GM18868 (cell line): ENCODE results near the gene ANKFY1.
"Not testable (repeated sequence)": the region's sequence is repeated elsewhere in the genome, so short reads cannot be mapped to it uniquely, and the experiment has no call there.

Experiments
- ATAC-seq: cut with Tn5 transposase; IDR thresholded peaks from one replicate; pipeline ENCODE4 v1.9.1; 2021; ENCODE audit warnings: mild to moderate bottlenecking, moderate library complexity; ENCODE audit not compliant: unreplicated experiment

ANKFY1 gene

GRCh38 chr17:4258867-4259266 is 4.9 kb downstream of the ANKFY1 start:
- no peak for ATAC-seq

- no peak for ATAC-seq
These were observed 6.8 kb downstream of the ANKFY1 start for GRCh38 chr17:4256952-4257351.

GRCh38 chr17:4255271-4255670 is 8.5 kb downstream of the ANKFY1 start:
- not testable (repeated sequence) for ATAC-seq

- no peak for ATAC-seq
These were observed 12.9 kb downstream of the ANKFY1 start for GRCh38 chr17:4250887-4251286.

GRCh38 chr17:4249452-4250029 is 14.2 kb downstream of the ANKFY1 start:
- no peak for ATAC-seq

GRCh38 chr17:4248504-4249277 is 15.1 kb downstream of the ANKFY1 start:
- no peak for ATAC-seq

GRCh38 chr17:4247971-4248388 is 15.8 kb downstream of the ANKFY1 start:
- ATAC-seq = no peak

GRCh38 chr17:4247361-4247970 is 16.3 kb downstream of the ANKFY1 start:
- no peak for ATAC-seq

GRCh38 chr17:4246674-4247073 is 17.1 kb downstream of the ANKFY1 start:
- no peak for ATAC-seq

- no peak for ATAC-seq
These were observed 22.2 kb downstream of the ANKFY1 start for GRCh38 chr17:4241535-4241934.

GRCh38 chr17:4236456-4236855 is 27.3 kb downstream of the ANKFY1 start:
- no peak for ATAC-seq

GRCh38 chr17:4235372-4236279 is 28.2 kb downstream of the ANKFY1 start:
- no peak for ATAC-seq

GRCh38 chr17:4234401-4234800 is 29.4 kb downstream of the ANKFY1 start:
- ATAC-seq = no peak

- ATAC-seq = no peak
These were observed 30.0 kb downstream of the ANKFY1 start for GRCh38 chr17:4233668-4234258.

GRCh38 chr17:4232168-4232813 is 31.5 kb downstream of the ANKFY1 start:
- no peak for ATAC-seq

- ATAC-seq = no peak
These were observed 33.9 kb downstream of the ANKFY1 start for GRCh38 chr17:4229627-4230541.

GRCh38 chr17:4221899-4222659 is 41.7 kb downstream of the ANKFY1 start:
- ATAC-seq = no peak

GRCh38 chr17:4221163-4221562 is 42.6 kb downstream of the ANKFY1 start:
- ATAC-seq = no peak
